HepG2 (cell line): Measurements from ENCODE around the gene WNK4. TPM values are rescaled to one million over a fixed set of nuclear protein-coding genes. Genes with fewer than 3 reads are reported as not detected.

Source experiments
- FOXA3 ChIP-seq: IDR thresholded peaks from 2 replicates; pipeline ENCODE4 v1.6.1; 2016; ENCODE audit warnings: missing genetic modification reagents, missing compliant biosample characterization
- FOXK1 ChIP-seq: sonication (generic); formaldehyde crosslinking; IDR thresholded peaks from 2 replicates; pipeline ENCODE4 v1.4.0; 2020; ENCODE audit warnings: low read depth, missing genetic modification reagents, borderline replicate concordance
- HDAC6 ChIP-seq: fragments of 200-600 bp; sonication (generic); IDR thresholded peaks from 2 replicates; pipeline ENCODE4 v1.7.0; 2017; ENCODE audit warnings: mild to moderate bottlenecking, antibody characterized with exemption, low read length, low read depth
- KAT2B ChIP-seq: fragments of 150-350 bp; IDR thresholded peaks from 2 replicates; pipeline ENCODE4 v1.6.1; 2014; ENCODE audit warnings: low read depth, low read length, borderline replicate concordance
- MED8 ChIP-seq: sonication (generic); formaldehyde crosslinking; IDR thresholded peaks from 2 replicates; pipeline ENCODE4 v1.8.1; 2023; ENCODE audit warnings: mild to moderate bottlenecking, missing genetic modification reagents; ENCODE audit not compliant: insufficient replicate concordance
- SPEN ChIP-seq: sonication (generic); formaldehyde crosslinking; IDR thresholded peaks from 2 replicates; pipeline ENCODE4 v1.5.1; 2020; ENCODE audit warnings: low read depth, mild to moderate bottlenecking, missing genetic modification reagents
- TBX3 ChIP-seq: fragments of 450-650 bp; IDR thresholded peaks from 2 replicates; pipeline ENCODE4 v1.6.1; 2017; ENCODE audit warnings: antibody characterized with exemption, mild to moderate bottlenecking, inconsistent platforms, borderline replicate concordance
- TCF7 ChIP-seq: sonication (generic); IDR thresholded peaks from 2 replicates; pipeline ENCODE4 v1.6.1; 2016; ENCODE audit warnings: antibody characterized with exemption, low read depth
- ZFP37 ChIP-seq: sonication (generic); formaldehyde crosslinking; IDR thresholded peaks from 2 replicates; pipeline ENCODE4 v1.4.0; 2020; ENCODE audit warnings: missing genetic modification reagents, borderline replicate concordance
- ZNF180 ChIP-seq: sonication (generic); formaldehyde crosslinking; IDR thresholded peaks from 2 replicates; pipeline ENCODE4 v1.4.0; 2020; ENCODE audit warnings: low read depth, missing genetic modification reagents, borderline replicate concordance
- ZNF335 ChIP-seq: sonication (generic); formaldehyde crosslinking; IDR thresholded peaks from 2 replicates; pipeline ENCODE4 v1.4.0; 2020; ENCODE audit warnings: missing genetic modification reagents
- ZNF460 ChIP-seq: sonication (generic); formaldehyde crosslinking; IDR thresholded peaks from 2 replicates; pipeline ENCODE4 v1.5.1; 2020; ENCODE audit warnings: missing genetic modification reagents, mild to moderate bottlenecking, borderline replicate concordance
- polyA plus RNA-seq, 8 experiments: library from polyadenylated mRNA; depleted of rRNA in 3 of 8; stranded (reverse) in 7 of 8; unstranded in 1 of 8; fragments of >200 nt; fragmentation: Illumina TruSeq in 4 of 8; extraction: Trizol in 4 of 8; gene quantifications; 2 replicates each; pipeline versions ENCODE4 v1.2.1 to v1.2.3, GENCODE V29; 2011 to 2016; ENCODE audit warnings: low read depth in 4 of 8, missing spikeins in 1 of 8, mixed read lengths in 1 of 8; ENCODE audit not compliant: insufficient read depth in 1 of 8
- total RNA-seq, 5 experiments: library from RNA; depleted of rRNA; stranded (reverse); fragments of >200 nt; fragmentation: Illumina TruSeq; extraction: Trizol; gene quantifications; 2 replicates each; pipeline ENCODE4 v1.2.3, GENCODE V29; 2016; ENCODE audit warnings: low read depth in 1 of 5
- TF ChIP-seq, protein P1 (sequence below): IDR thresholded peaks from 2 replicates; pipeline ENCODE4 v1.6.1; 2012; ENCODE audit warnings: low read depth, low read length, improper control_type of control experiment
- TF ChIP-seq, protein P2 (sequence below): sonication (generic); formaldehyde crosslinking; IDR thresholded peaks from 2 replicates; pipeline ENCODE4 v1.4.0; 2020; ENCODE audit warnings: missing genetic modification reagents
- TF ChIP-seq, protein P3 (sequence below): sonication (generic); formaldehyde crosslinking; IDR thresholded peaks from 2 replicates; pipeline ENCODE4 v1.4.0; 2020; ENCODE audit warnings: missing genetic modification reagents, borderline replicate concordance
- TF ChIP-seq, protein P4 (sequence below), 2 experiments: IDR thresholded peaks; 2 replicates each; pipeline ENCODE4 v1.6.1; 2011 to 2012; ENCODE audit warnings: low read length in 2 of 2, borderline replicate concordance in 1 of 2, low read depth in 1 of 2, mild to moderate bottlenecking in 1 of 2, moderate library complexity in 1 of 2

Gene WNK4
- total and polyA plus RNA-seq, 2 of the 13 experiments (the other 11 are each of a cell fraction or from before 2014, with no cell fraction given), result 2.7 to 13.7 TPM

DNA sequence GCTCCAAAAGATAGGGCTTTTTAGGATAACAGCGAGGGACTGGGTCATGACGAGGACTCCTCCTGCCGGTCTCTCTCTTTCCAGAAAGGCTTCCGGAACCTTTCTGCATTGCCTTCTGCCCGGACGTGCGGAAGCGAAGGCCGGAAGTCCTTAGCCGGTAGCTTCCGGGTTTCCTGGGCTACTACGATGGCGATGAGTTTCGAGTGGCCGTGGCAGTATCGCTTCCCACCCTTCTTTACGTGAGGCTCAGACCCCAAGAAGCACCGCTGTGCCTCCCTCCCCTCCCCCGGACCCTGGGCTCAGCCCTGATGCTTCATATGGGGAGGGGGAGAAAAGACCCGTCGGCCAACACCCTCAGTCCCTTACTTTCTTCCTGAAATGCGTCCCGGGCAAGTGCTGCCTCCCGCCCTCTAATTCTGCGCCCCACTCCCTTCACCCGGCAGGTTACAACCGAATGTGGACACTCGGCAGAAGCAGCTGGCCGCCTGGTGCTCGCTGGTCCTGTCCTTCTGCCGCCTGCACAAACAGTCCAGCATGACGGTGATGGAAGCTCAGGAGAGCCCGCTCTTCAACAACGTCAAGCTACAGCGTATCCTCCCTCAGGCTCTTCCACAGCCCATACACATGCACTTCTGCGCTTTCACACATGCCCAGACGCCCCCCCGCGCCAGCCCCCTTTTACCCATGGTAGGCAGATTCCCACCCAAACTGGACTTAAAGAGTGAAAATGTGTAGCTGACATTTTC lies 6.9 kb upstream of the WNK4 start, which contains the start of gene VPS25 (continued):
- TF ChIP-seq, protein P1, sequence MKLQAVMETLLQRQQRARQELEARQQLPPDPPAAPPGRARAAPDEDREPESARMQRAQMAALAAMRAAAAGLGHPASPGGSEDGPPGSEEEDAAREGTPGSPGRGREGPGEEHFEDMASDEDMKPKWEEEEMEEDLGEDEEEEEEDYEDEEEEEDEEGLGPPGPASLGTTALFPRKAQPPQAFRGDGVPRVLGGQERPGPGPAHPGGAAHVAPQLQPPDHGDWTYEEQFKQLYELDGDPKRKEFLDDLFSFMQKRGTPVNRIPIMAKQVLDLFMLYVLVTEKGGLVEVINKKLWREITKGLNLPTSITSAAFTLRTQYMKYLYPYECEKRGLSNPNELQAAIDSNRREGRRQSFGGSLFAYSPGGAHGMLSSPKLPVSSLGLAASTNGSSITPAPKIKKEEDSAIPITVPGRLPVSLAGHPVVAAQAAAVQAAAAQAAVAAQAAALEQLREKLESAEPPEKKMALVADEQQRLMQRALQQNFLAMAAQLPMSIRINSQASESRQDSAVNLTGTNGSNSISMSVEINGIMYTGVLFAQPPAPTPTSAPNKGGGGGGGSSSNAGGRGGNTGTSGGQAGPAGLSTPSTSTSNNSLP, result 0 out of 2 replicates have a peak, but pooled peaks have one; percentile 8
- TF ChIP-seq ZFP37 (CRISPR knock-in tag) (peak; percentile 87), ZNF460 (no peak), ZNF180 (CRISPR knock-in tag) (no peak), SPEN (CRISPR knock-in tag) (peak; percentile 96), TCF7 (no peak), TBX3 (no peak), MED8 (CRISPR knock-in tag) (peak; percentile 97), KAT2B (no peak), FOXK1 (CRISPR knock-in tag) (peak; percentile 71; the same call in 1 of the 2 replicates), FOXA3 (CRISPR knock-in tag) (peak; percentile 69; the same call in 1 of the 2 replicates), HDAC6 (no peak), ZNF335 (CRISPR knock-in tag) (peak; percentile 87; the same call in 1 of the 2 replicates)
- TF ChIP-seq, protein P2, sequence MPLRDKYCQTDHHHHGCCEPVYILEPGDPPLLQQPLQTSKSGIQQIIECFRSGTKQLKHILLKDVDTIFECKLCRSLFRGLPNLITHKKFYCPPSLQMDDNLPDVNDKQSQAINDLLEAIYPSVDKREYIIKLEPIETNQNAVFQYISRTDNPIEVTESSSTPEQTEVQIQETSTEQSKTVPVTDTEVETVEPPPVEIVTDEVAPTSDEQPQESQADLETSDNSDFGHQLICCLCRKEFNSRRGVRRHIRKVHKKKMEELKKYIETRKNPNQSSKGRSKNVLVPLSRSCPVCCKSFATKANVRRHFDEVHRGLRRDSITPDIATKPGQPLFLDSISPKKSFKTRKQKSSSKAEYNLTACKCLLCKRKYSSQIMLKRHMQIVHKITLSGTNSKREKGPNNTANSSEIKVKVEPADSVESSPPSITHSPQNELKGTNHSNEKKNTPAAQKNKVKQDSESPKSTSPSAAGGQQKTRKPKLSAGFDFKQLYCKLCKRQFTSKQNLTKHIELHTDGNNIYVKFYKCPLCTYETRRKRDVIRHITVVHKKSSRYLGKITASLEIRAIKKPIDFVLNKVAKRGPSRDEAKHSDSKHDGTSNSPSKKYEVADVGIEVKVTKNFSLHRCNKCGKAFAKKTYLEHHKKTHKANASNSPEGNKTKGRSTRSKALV (CRISPR knock-in tag), result peak; percentile 81; the same call in 1 of the 2 replicates
- TF ChIP-seq, protein P3, sequence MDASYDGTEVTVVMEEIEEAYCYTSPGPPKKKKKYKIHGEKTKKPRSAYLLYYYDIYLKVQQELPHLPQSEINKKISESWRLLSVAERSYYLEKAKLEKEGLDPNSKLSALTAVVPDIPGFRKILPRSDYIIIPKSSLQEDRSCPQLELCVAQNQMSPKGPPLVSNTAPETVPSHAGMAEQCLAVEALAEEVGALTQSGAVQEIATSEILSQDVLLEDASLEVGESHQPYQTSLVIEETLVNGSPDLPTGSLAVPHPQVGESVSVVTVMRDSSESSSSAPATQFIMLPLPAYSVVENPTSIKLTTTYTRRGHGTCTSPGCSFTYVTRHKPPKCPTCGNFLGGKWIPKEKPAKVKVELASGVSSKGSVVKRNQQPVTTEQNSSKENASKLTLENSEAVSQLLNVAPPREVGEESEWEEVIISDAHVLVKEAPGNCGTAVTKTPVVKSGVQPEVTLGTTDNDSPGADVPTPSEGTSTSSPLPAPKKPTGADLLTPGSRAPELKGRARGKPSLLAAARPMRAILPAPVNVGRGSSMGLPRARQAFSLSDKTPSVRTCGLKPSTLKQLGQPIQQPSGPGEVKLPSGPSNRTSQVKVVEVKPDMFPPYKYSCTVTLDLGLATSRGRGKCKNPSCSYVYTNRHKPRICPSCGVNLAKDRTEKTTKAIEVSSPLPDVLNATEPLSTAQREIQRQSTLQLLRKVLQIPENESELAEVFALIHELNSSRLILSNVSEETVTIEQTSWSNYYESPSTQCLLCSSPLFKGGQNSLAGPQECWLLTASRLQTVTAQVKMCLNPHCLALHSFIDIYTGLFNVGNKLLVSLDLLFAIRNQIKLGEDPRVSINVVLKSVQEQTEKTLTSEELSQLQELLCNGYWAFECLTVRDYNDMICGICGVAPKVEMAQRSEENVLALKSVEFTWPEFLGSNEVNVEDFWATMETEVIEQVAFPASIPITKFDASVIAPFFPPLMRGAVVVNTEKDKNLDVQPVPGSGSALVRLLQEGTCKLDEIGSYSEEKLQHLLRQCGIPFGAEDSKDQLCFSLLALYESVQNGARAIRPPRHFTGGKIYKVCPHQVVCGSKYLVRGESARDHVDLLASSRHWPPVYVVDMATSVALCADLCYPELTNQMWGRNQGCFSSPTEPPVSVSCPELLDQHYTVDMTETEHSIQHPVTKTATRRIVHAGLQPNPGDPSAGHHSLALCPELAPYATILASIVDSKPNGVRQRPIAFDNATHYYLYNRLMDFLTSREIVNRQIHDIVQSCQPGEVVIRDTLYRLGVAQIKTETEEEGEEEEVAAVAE, result peak; percentile 96
- TF ChIP-seq, protein P4, sequence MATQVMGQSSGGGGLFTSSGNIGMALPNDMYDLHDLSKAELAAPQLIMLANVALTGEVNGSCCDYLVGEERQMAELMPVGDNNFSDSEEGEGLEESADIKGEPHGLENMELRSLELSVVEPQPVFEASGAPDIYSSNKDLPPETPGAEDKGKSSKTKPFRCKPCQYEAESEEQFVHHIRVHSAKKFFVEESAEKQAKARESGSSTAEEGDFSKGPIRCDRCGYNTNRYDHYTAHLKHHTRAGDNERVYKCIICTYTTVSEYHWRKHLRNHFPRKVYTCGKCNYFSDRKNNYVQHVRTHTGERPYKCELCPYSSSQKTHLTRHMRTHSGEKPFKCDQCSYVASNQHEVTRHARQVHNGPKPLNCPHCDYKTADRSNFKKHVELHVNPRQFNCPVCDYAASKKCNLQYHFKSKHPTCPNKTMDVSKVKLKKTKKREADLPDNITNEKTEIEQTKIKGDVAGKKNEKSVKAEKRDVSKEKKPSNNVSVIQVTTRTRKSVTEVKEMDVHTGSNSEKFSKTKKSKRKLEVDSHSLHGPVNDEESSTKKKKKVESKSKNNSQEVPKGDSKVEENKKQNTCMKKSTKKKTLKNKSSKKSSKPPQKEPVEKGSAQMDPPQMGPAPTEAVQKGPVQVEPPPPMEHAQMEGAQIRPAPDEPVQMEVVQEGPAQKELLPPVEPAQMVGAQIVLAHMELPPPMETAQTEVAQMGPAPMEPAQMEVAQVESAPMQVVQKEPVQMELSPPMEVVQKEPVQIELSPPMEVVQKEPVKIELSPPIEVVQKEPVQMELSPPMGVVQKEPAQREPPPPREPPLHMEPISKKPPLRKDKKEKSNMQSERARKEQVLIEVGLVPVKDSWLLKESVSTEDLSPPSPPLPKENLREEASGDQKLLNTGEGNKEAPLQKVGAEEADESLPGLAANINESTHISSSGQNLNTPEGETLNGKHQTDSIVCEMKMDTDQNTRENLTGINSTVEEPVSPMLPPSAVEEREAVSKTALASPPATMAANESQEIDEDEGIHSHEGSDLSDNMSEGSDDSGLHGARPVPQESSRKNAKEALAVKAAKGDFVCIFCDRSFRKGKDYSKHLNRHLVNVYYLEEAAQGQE (IDR thresholded peaks at IDR 0.05; ENCODE audit: borderline replicate concordance in 1 of 2, low read depth in 1 of 2, low read length in 2 of 2), result peak in 1 of 2 experiments; percentile 79; a peak in 3 of 4 replicates
